SJCRH30 (cell line): ENCODE data around the gene NR2F1-AS1. TPM values are rescaled to one million over a fixed set of nuclear protein-coding genes. Genes with fewer than 3 reads are reported as not detected.

Experiments used
- DNase-seq, 2 experiments: peaks; one replicate each; pipeline ENCODE4 v3.0.0-alpha.2; 2015 to 2020
- H3K27ac ChIP-seq: fragments of 250-450 bp; sonication (Bioruptor Pico); 2 replicates; pipeline ENCODE4 v1.5.1; 2020; ENCODE audit warnings: mild to moderate bottlenecking, moderate library complexity
- H3K27me3 ChIP-seq: fragments of 250-450 bp; sonication (Bioruptor Pico); 2 replicates; pipeline ENCODE4 v1.5.1; 2020; ENCODE audit warnings: mild to moderate bottlenecking, moderate library complexity
- H3K36me3 ChIP-seq: fragments of 250-450 bp; sonication (Bioruptor Pico); 2 replicates; pipeline ENCODE4 v1.5.1; 2020; ENCODE audit warnings: mild to moderate bottlenecking, moderate library complexity
- H3K4me1 ChIP-seq: fragments of 250-450 bp; sonication (Bioruptor Pico); 2 replicates; pipeline ENCODE4 v1.5.1; 2020; ENCODE audit warnings: mild to moderate bottlenecking, moderate library complexity
- H3K4me3 ChIP-seq: fragments of 250-450 bp; sonication (Bioruptor Pico); 2 replicates; pipeline ENCODE4 v1.5.1; 2020; ENCODE audit warnings: mild to moderate bottlenecking, moderate library complexity
- H3K9me3 ChIP-seq: fragments of 250-450 bp; sonication (Bioruptor Pico); replicated peaks from 2 replicates; pipeline ENCODE4 v1.5.1; 2020; ENCODE audit warnings: mild to moderate bottlenecking, moderate library complexity
- total RNA-seq: library from RNA; depleted of rRNA; stranded (reverse); fragments of >200 nt; shearing (Covaris generic); gene quantifications from 2 replicates; pipeline ENCODE4 v1.2.3, GENCODE V29; 2014; rRNA removed

The NR2F1-AS1 gene
- total RNA-seq, 1 experiment from 2014 or later: 11.3 TPM

DNA sequence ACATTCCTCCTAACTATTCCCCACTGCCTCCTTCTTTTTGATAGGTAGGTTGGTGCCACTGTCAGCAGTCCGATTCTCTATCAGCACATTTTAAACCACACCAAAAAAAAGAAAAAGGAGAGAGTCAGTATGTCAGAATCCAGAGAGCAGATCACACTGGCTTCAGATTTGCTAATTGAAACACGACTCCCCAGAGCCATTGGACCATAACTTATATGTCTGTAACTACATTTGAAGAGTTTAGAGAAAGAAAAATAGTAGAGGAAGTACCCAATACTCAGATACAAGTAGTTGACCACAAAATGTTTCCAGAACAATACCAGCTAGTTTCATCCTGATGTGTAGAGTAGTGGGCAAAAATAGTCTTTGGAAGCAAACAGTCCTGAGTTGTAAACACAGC lies 216.6 kb downstream of the NR2F1-AS1 start:
- Histone ChIP-seq H3K9me3 (no peaks in the 10 kb centered on the region), H3K36me3 (no peaks in the 10 kb centered on the region), H3K27me3 (no peaks in the 10 kb centered on the region), H3K27ac (no peak overlapping the region), H3K4me1 (peaks cover 1% of the 10 kb centered on the region; the same call in 1 of the 2 replicates), H3K4me3 (no peak overlapping the region)
- no peak for DNase-seq

- H3K4me1 ChIP-seq: peaks cover 5% of the 10 kb centered on the region; the same call in 1 of the 2 replicates
- H3K27ac ChIP-seq: no peak overlapping the region
- no peak for DNase-seq
- no peaks in the 10 kb centered on the region for H3K36me3 ChIP-seq
- H3K27me3 ChIP-seq: no peaks in the 10 kb centered on the region
- H3K4me3 ChIP-seq: no peak overlapping the region
- no peaks in the 10 kb centered on the region for H3K9me3 ChIP-seq
Measured at GRCh38 chr5:93360436-93361088, 220.5 kb downstream of the NR2F1-AS1 start.

- Histone ChIP-seq H3K4me3 (peak overlapping the region; percentile 32), H3K27ac (peak overlapping the region; percentile 49; the same call in 1 of the 2 replicates), H3K4me1 (peaks cover 5% of the 10 kb centered on the region; the same call in 1 of the 2 replicates)
Measured at GRCh38 chr5:93359960-93360305, 221.1 kb downstream of the NR2F1-AS1 start.

More at GRCh38 chr5:93359960-93360305, 221.1 kb downstream of the NR2F1-AS1 start:
- Histone ChIP-seq H3K9me3 (no peaks in the 10 kb centered on the region), H3K36me3 (no peaks in the 10 kb centered on the region), H3K27me3 (no peaks in the 10 kb centered on the region)
- no peak for DNase-seq

Other genes starting within 250 kb of the NR2F1-AS1 start
- 18.2 and 18.7 TPM in 2 replicates for gene NR2F1, start 2.0 kb upstream of the NR2F1-AS1 start, total RNA-seq
- gene POU5F2, start 160.4 kb upstream of the NR2F1-AS1 start, total RNA-seq: 0.41 and 0.91 TPM in 2 replicates